Kidney capillary endothelial cell (primary cell): ENCODE measurements around the gene IRS1.
A peak's percentile ranks its signal among the peaks of the same experiment; 100 is the strongest.

Source experiments
- DNase-seq: peaks from one replicate; pipeline ENCODE4 v3.0.0-alpha.2; 2018; ENCODE audit warnings: low spot score

The IRS1 gene

GRCh38 chr2:226725126-226725860 lies 74.3 kb downstream of the IRS1 start:
- DNase-seq = no peak

GRCh38 chr2:226721541-226721940 lies 78.1 kb downstream of the IRS1 start:
- DNase-seq = no peak

DNA sequence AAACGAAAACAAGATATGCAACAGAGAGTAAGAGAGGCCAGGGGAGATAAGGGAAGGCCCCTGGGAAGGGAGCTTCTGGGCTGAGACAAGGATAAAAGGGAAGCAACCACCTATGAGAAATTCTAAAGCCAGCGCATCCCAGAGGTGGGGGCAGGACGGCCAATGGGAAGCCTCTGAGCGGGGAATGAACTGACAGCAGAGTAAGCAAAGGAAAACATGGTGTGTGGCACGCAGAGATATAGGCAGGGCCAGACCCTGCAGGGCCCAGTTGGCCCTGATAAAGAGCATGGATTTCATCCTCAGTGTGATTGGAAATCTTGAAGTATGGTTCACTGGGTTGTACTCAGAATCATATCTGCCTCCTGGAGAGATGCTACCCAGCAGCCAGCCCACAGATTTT lies 78.7 kb downstream of the IRS1 start:
- no peak for DNase-seq

DNA sequence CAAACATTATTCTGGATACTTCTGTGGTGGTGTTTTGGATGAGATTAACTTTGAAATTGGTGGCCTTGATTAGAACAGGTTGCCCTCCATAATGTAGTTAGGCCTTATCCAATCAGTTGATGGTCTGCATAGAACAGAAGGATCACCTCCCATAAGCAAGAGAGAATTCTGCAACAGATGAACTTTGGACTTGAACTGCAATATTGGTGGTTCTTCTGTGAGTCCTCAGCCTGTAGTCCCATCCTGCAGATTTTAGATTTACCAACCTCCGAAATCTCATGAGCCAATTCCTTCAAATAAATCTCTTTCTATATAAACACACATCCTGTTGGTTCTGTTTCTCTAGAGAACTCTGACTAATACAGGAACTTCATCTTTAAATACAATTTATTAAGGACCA lies 81.9 kb downstream of the IRS1 start:
- no peak for DNase-seq

DNA sequence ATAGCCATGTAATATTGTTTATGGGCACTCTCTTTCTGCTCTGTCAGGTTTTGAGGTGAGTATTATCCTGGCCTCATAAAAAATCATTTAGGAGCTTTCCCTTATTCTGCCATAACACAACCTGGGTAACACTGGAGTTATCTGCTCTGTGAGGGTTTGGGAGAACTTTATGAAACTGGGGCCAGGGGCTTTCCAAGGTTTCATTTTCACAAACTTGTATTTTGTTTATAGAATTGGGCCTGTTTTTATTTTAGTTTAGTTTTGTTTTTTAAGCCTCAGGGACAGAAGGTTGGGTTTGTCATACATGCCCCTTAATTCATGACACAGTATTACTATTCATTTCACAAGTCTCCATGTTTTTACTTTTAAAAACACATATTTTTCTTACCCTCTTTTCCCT lies 83.5 kb downstream of the IRS1 start:
- DNase-seq = no peak

GRCh38 chr2:226715347-226715990 lies 84.2 kb downstream of the IRS1 start:
- DNase-seq = no peak

- DNase-seq = no peak
Observed at GRCh38 chr2:226712941-226713340, 86.7 kb downstream of the IRS1 start.

DNA sequence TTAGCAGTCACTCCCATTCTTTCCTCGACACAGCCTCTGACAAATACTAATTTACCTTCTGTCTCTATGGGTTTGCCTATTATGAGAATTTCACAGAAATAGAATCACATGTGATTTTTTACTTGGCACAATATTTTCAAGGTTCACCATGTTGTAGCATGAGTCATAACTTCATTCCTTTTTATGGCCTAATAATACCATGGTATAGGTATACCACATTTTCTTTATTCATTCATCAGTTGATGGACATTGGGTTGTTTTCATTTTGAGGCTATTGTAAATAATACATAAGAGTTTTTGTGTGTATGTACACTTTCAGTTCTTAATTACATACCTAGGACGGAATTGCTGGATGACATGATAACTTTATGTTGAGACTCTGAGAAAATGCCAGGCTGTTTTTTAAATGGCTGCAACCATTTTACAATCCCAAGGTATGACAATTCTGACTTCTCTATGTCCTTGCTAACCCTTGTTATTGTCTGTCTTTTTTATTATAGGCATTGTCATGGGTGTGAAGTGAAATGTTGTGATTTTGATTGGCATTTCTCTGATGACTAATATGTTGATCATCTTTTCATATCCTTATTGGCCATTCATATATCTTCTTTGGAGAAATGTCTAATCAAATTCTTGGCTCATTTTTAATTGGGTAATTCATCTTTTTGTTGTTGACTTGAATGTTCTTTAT lies 87.9 kb downstream of the IRS1 start:
- no peak for DNase-seq

DNA sequence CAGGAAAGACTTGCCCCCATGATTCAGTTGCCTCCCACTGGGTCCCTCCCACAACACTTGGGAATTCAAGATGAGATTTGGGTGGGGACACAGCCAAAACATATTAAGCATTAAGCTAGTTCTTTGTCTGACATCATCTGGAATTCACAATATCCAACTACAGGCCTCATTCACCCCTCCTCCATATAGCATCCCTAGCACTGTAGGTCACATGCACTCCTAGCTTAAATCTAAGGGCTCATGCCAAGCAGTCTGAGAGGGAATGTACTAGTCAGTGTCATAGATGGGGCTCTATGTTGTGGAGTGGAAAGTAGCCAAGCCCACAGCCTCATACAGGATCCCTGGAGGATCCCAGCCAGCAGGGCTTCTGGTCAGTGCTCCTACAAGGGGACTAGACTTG lies 92.1 kb downstream of the IRS1 start:
- no peak for DNase-seq

DNA sequence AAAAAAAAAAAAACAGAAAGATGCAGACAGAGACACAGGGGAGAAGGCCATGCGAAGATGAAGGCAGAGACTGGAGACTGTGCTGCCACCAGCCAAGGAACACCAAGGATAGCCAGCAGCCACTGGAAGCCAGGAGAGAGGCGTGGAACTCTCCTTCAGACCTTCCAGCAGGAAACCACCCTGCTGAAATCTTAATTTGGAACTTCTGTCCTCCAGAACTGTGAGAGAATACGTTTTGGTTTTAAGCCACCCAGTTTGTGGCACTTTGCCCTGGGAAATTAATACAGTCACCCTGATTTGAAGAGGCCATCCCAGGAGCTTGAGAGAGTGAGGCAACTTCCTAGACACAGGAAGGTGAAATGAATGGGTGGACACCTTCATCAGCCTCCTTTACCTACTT lies 93.7 kb downstream of the IRS1 start:
- no peak for DNase-seq

GRCh38 chr2:226705133-226705886 lies 94.3 kb downstream of the IRS1 start:
- DNase-seq = no peak

GRCh38 chr2:226703514-226703913 lies 96.1 kb downstream of the IRS1 start:
- no peak for DNase-seq

- no peak for DNase-seq
Observed at GRCh38 chr2:226702376-226702775, 97.2 kb downstream of the IRS1 start.

DNA sequence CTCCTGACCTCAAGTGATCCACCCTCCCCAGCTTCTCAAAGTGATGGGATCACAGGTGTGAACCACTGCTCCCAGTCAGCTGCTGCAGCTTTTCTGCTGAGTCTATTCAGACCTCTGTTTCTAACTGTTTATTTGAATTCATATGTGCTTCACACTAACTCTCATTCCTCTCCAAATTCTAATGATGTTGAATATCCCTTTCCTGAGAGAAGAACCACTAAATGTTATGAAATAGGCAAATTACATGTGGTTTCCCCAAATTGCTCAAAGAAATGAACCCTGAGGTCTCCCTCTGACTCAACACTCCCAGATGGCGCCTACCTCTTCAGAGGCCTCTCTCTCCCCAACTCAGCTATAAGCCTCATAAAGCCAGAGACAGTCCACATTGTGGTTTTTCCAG lies 98.6 kb downstream of the IRS1 start:
- DNase-seq = no peak

GRCh38 chr2:226699321-226699720 lies 100.3 kb downstream of the IRS1 start:
- DNase-seq = no peak

- DNase-seq = no peak
Observed at GRCh38 chr2:226698671-226699070, 100.9 kb downstream of the IRS1 start.

GRCh38 chr2:226694586-226695284 lies 104.9 kb downstream of the IRS1 start:
- DNase-seq = no peak

DNA sequence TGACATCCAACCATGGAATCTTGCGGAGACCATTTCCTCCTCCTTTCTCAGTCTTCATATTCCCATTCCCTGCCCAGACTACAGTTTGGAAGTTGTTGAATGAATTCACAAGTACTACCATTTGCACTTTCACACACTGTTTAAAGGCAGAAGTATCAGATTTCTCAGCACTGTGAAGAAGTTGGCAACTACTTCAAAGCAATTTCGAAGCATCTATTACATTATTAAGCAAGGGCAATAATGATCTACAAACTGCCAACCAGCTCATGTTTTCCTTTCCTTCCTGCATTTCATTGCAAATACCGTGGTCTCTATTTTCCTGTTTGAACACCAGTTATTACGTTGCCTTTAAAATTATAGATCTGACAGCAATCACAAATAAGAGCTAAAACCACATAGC lies 105.5 kb downstream of the IRS1 start:
- no peak for DNase-seq

DNA sequence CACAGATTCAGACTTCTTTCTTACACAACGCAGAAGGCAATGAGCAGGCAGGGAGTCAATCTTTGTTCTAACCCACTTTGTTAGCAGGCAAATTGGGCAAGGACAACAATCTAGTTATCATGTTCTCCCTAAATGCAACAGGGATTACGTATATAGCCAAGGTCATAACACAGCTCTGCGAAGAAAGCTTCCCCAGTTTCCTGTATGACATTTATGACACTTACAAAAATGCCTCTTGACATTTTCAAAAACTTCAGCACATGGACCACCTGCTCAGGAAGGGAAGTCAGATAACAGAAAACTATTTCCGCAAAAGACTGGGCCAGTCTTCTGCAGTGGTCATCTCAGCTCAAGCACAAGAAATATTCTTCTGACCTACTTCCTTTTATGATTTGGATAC lies 106.1 kb downstream of the IRS1 start:
- peak; percentile 28 for DNase-seq

DNA sequence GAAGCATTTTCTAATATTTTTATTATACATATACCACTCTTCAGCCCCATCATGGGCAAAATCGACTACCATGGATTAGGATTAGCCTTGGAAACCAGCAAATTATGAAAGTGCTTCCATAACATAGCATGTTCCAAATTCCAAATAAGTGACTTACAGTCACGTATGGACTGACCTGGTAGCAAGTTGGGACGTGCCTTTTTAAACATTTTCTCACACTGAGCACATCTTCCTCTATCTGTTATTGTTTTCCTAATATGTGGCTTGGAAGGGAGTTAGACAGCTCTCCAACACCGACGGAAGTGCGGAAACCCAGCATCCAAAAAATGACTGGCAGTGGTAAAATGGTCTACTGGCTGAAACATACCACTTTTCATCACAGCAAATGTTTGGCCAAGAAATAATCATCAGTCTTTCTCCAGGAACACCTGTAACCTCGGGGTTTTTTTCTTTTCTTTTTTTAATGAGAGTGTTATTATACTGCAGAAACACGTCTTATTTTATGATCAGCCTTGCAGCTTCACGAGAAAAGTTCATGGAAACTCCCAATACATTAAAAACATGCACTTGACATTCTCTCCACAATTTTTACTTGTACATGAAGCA lies 107.0 kb downstream of the IRS1 start:
- DNase-seq = no peak

GRCh38 chr2:226691255-226691654 lies 108.4 kb downstream of the IRS1 start:
- DNase-seq = no peak
